ENCODE measurements around the gene EVPLL. TPM values are rescaled to one million over a fixed set of nuclear protein-coding genes. Genes with fewer than 3 reads are reported as not detected.
"Not testable (repeated sequence)": the region's sequence is repeated elsewhere in the genome, so short reads cannot be mapped to it uniquely, and the experiment has no call there.

Gene EVPLL

DNA sequence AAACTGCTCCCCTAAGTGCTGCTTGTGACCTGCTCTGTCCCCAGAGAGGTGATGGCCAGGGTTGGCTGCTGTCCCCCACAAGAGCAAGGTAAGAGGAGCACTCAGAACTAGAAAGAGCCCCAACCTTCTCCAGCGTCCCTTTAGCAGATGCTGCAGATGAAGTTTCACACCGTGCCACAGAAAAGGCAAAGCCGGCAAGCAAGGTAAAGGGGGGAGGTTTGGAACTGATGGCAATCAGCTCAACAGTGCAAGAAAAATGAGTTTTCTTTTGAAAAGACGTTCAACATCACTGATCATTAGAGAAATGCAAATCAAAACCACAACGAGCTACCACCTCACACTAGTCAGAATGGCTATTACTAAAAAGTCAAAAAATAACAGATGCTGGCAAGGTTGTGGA is 26.0 kb downstream of the EVPLL start:
- not testable (repeated sequence) for H3K27ac ChIP-seq (replicated peaks); H3K4me3 ChIP-seq (replicated peaks; ENCODE audit: insufficient read depth, low read length); H3K27me3 ChIP-seq (ENCODE audit: insufficient read depth, poor library complexity, severe bottlenecking); DNase-seq (ENCODE audit: low read depth in 1 of 2, low spot score in 1 of 2)

- H3K27me3 ChIP-seq (ENCODE audit: insufficient read depth, poor library complexity, severe bottlenecking); H3K4me3 ChIP-seq (replicated peaks; ENCODE audit: insufficient read depth, low read length): not testable (repeated sequence)
- DNase-seq (ENCODE audit: low read depth in 1 of 2, low spot score in 1 of 2), result peak in 1 of 2 experiments; percentile 39
- peak overlapping the region; percentile 14; the same call in 1 of the 2 replicates for H3K27ac ChIP-seq (replicated peaks)
Measured at GRCh38 chr17:18408906-18409305, 31.3 kb downstream of the EVPLL start.

GRCh38 chr17:18409321-18409720 is 31.7 kb downstream of the EVPLL start:
- H3K27me3 ChIP-seq (ENCODE audit: insufficient read depth, poor library complexity, severe bottlenecking); DNase-seq (ENCODE audit: low read depth in 1 of 2, low spot score in 1 of 2); H3K4me3 ChIP-seq (replicated peaks; ENCODE audit: insufficient read depth, low read length): not testable (repeated sequence)
- peak overlapping the region; percentile 14; the same call in 1 of the 2 replicates for H3K27ac ChIP-seq (replicated peaks)

DNA sequence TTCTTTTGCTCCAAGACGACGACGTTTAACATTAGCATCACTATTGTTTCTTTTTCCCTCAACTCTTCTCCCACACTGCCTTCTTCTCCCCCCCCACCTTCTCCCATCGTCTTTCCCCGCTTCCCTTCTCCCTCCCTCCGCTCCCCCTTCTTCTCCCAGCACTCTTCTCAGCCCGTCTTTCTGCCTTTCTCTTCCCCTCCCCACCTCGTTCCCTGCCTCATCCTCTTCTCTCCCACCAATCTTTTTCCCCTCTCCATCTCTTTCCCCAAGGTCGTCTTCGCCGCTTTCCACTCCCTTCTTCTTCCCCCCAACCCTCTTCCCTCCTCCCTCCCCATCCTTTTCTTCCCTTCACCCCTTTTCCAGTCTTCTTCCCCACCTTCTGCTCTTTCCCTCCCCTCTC is 33.2 kb downstream of the EVPLL start:
- not testable (repeated sequence) for H3K27ac ChIP-seq (replicated peaks); H3K27me3 ChIP-seq (ENCODE audit: insufficient read depth, poor library complexity, severe bottlenecking); DNase-seq (ENCODE audit: low read depth in 1 of 2, low spot score in 1 of 2)
- peak overlapping the region; percentile 47 for H3K4me3 ChIP-seq (replicated peaks; ENCODE audit: insufficient read depth, low read length)

DNA sequence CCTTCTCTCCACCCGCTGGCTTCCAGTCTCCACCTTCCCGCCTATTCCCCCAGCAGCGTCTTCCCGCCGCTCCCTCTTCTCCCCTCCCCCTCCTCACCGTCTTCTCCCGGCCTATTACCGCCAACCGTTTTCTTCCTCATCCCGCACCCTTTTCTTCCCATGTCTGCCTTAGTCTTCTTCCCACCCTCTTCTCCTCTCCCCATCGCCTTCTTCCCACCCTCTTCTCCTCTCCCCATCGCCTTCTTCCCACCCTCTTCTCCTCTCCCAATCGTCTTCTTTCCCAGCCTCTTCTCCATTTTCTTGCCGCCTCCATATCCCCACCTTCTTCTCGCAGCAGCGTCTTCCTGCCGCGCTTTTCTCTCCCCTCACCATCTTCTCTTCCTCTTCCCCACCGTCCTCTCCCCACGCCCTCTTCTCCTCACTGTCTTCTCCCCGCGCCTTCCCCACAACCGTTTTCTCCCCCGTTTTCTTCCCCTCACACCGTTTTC is 33.8 kb downstream of the EVPLL start:
- Histone ChIP-seq H3K4me3 (replicated peaks; ENCODE audit: insufficient read depth, low read length) (peak overlapping the region; percentile 47), H3K27ac (replicated peaks) (peak overlapping the region; percentile 77)
- not testable (repeated sequence) for H3K27me3 ChIP-seq (ENCODE audit: insufficient read depth, poor library complexity, severe bottlenecking)
- peak in 1 of 2 experiments; percentile 22 for DNase-seq (ENCODE audit: low read depth in 1 of 2, low spot score in 1 of 2)

DNA sequence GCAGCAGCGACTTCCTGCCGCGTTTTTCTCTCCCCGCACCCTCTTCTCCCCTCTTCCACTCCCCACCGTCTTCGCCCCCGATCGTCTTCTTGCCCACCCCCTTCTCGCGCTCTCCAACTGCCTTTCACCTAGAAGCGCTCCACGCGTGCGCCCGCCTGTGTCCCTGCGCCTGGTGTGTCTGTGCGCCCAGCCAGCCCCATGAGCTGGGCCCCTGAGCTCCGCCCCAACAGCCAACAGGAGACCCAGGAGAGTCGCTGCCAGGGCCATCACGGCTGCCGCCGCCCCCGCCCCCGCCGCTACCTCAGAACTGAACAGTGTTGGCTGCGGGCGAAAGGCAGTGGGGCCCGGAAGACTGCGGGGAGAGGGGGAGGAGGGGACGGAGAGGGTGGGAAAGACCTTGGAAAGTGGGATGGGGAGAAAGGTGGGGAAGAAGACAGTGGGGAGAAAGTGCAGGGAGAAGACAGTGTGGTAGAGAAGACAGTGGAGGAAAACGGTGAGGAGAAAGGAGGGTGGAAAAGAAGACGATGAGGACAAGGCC is 34.5 kb downstream of the EVPLL start:
- peak in 1 of 2 experiments; percentile 29 for DNase-seq (ENCODE audit: low read depth in 1 of 2, low spot score in 1 of 2)
- H3K27me3 ChIP-seq (ENCODE audit: insufficient read depth, poor library complexity, severe bottlenecking); H3K27ac ChIP-seq (replicated peaks); H3K4me3 ChIP-seq (replicated peaks; ENCODE audit: insufficient read depth, low read length): not testable (repeated sequence)

DNA sequence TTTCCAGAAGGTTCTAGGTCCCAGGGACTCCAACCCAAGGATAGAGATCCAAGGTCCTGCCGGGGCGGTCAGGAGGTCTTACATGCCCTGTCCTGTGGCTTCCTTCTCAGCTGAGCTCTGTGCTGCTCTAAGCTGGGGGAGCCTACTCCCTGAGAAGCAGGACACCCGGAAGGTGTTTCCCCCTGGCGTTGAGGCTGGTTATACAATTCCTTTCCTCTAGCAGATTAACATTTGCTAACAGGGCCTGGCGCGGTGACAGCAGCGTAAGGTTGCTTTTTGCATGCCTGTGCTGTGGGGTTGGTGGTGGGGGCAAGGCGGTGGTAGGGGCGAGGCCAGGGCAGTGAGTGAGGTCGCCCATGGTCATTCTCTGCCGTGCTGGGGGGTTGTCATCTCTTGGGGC is 43.9 kb downstream of the EVPLL start:
- not testable (repeated sequence) for DNase-seq (ENCODE audit: low read depth in 1 of 2, low spot score in 1 of 2); H3K4me3 ChIP-seq (replicated peaks; ENCODE audit: insufficient read depth, low read length); H3K27ac ChIP-seq (replicated peaks); H3K27me3 ChIP-seq (ENCODE audit: insufficient read depth, poor library complexity, severe bottlenecking)

- DNase-seq (ENCODE audit: low read depth in 1 of 2, low spot score in 1 of 2); H3K27me3 ChIP-seq (ENCODE audit: insufficient read depth, poor library complexity, severe bottlenecking); H3K4me3 ChIP-seq (replicated peaks; ENCODE audit: insufficient read depth, low read length); H3K27ac ChIP-seq (replicated peaks): not testable (repeated sequence)
Measured at GRCh38 chr17:18422464-18422863, 44.9 kb downstream of the EVPLL start.

DNA sequence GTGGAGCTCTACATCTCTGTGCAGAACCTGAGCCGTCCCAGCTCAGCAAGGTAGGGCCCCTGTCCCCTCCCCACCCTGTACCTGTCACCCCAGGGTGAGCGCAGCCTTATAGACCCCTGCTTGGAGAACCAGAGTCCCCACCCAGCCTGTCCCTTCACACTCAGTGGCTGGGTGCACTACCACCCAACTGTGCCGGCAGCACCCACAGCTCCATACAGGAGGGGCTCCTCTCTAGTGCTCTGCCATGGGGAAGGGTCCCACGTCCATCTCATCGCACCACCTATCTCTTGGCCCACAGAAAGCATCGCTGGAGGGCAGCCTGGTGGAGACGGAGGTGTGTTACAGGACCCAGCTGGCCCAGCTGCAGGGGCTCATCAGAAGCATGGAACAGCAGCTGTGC is 45.4 kb downstream of the EVPLL start:
- DNase-seq (ENCODE audit: low read depth in 1 of 2, low spot score in 1 of 2); H3K27ac ChIP-seq (replicated peaks); H3K27me3 ChIP-seq (ENCODE audit: insufficient read depth, poor library complexity, severe bottlenecking); H3K4me3 ChIP-seq (replicated peaks; ENCODE audit: insufficient read depth, low read length): not testable (repeated sequence)

GRCh38 chr17:18425593-18425992 is 48.0 kb downstream of the EVPLL start:
- H3K27ac ChIP-seq (replicated peaks); DNase-seq (ENCODE audit: low read depth in 1 of 2, low spot score in 1 of 2); H3K4me3 ChIP-seq (replicated peaks; ENCODE audit: insufficient read depth, low read length); H3K27me3 ChIP-seq (ENCODE audit: insufficient read depth, poor library complexity, severe bottlenecking): not testable (repeated sequence)

DNA sequence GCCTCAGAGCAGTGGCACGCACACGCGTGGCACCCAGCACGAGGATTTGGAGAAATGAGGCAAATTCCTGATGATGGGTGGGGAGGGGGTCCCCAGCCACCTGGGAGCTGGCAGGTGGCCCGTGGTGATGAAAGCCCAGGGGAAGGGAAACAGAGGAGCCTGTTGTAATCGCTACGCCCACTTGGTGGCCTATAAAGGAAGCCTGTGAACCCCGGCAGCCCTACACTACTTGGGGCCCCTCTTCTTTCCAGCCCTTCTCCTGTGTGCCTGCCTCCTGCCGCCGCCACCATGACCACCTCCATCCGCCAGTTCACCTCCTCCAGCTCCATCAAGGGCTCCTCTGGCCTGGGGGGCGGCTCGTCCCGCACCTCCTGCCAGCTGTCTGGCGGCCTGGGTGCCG is 49.1 kb downstream of the EVPLL start:
- not testable (repeated sequence) for H3K4me3 ChIP-seq (replicated peaks; ENCODE audit: insufficient read depth, low read length); H3K27ac ChIP-seq (replicated peaks); H3K27me3 ChIP-seq (ENCODE audit: insufficient read depth, poor library complexity, severe bottlenecking); DNase-seq (ENCODE audit: low read depth in 1 of 2, low spot score in 1 of 2)

DNA sequence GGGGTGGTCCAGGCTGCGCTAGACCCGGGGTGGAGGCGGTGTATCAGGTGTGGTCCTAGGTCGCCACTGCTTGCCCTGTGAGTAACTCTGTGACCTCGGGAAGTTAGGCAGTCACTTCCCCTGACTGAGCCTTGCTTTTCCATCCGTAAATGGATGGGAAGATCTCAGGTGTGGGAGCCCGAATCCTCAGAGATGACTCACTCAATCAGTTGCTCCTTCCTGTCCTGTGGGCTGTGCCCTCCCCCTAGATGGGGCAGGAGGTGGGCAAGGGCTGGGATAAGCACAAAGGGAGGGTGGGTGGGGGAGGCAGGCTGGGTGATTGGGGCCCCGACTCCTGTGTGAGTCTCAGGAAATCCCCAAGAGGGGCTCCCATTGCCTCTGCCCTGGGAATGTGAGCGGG is 54.6 kb downstream of the EVPLL start:
- not testable (repeated sequence) for H3K4me3 ChIP-seq (replicated peaks; ENCODE audit: insufficient read depth, low read length); H3K27me3 ChIP-seq (ENCODE audit: insufficient read depth, poor library complexity, severe bottlenecking); H3K27ac ChIP-seq (replicated peaks); DNase-seq (ENCODE audit: low read depth in 1 of 2, low spot score in 1 of 2)

Small RNA genes within 50 kb of the gene (microRNA-seq; reads per million reads assigned to microRNA genes)
- gene MIR6778, result not detected

Data from HL-60 (cell line).